Stomach (tissue), 9 donors: ENCODE data around the gene USP36. TPM values are rescaled to one million over a fixed set of nuclear protein-coding genes. Genes with fewer than 3 reads are reported as not detected.
A peak's percentile ranks its signal among the peaks of the same experiment; 100 is the strongest.

Experiments
- DNase-seq, 2 donors: peaks; one replicate each; pipeline versions ENCODE4 v3.0.0 to v3.0.0-alpha.2; 2013 to 2019
- H3K27ac ChIP-seq, 5 donors: fragments of 200-600 bp in 4 of 5; sonication (generic) in 4 of 5; one replicate each; pipeline ENCODE4 v1.5.1; 2013 to 2019; ENCODE audit warnings: mild to moderate bottlenecking in 1 of 5, moderate library complexity in 1 of 5
- H3K27me3 ChIP-seq, 3 donors: fragments of 200-600 bp; sonication (generic); one replicate each; pipeline ENCODE4 v1.5.1; 2017 to 2019; ENCODE audit warnings: mixed run types in 1 of 3
- H3K36me3 ChIP-seq, 4 donors: fragments of 200-600 bp; sonication (generic); 1 replicate in 3 of 4; 2 replicates in 1 of 4; pipeline ENCODE4 v1.5.1; 2016 to 2019
- H3K4me1 ChIP-seq, 4 donors: fragments of 200-600 bp; sonication (generic); one replicate each; pipeline ENCODE4 v1.5.1; 2016 to 2019
- H3K4me3 ChIP-seq, 4 donors: fragments of 200-600 bp; sonication (generic) in 3 of 4; one replicate each; pipeline ENCODE4 v1.5.1; 2016 to 2019; ENCODE audit warnings: mild to moderate bottlenecking in 1 of 4
- H3K9me3 ChIP-seq, 4 donors: fragments of 200-600 bp; sonication (generic); one replicate each; pipeline ENCODE4 v1.5.1; 2016 to 2019
- EP300 ChIP-seq: sonication (generic); formaldehyde crosslinking; IDR thresholded peaks from one replicate; pipeline ENCODE4 v1.6.1; 2017; ENCODE audit warnings: antibody characterized with exemption
- POLR2A ChIP-seq, 4 donors: fragments of 450-650 bp; IDR thresholded peaks; one replicate each; pipeline ENCODE4 v1.6.1; 2016; ENCODE audit warnings: antibody characterized with exemption in 4 of 4, control low read depth in 2 of 4, mild to moderate bottlenecking in 1 of 4, moderate library complexity in 1 of 4
- POLR2AphosphoS5 ChIP-seq, 3 donors: sonication (generic); formaldehyde crosslinking; IDR thresholded peaks; one replicate each; pipeline ENCODE4 v1.6.1; 2016; ENCODE audit warnings: antibody characterized with exemption in 3 of 3
- WGBS, 5 donors: extraction: QIAGEN DNeasy Blood & Tissue Kit in 3 of 5; methylation state at CpG; one replicate each; pipeline versions ENCODE4 v1.1.5 to v1.1.7; 2013 to 2018; 5-methylcytosine and 5-hydroxymethylcytosine counted together
- intact Hi-C: fragments of 100-400 bp; cut with DNase I; formaldehyde crosslinking; loops from one replicate; pipeline ENCODE4 v1.15.1; 2023; ENCODE audit warnings: low total_unique reads
- polyA plus RNA-seq, 3 donors: library from polyadenylated mRNA; stranded (reverse); fragments of 200-250 nt; gene quantifications; one replicate each; pipeline ENCODE4 v1.2.3, GENCODE V29; 2013
- total RNA-seq, 5 donors: library from RNA; depleted of rRNA; stranded (reverse); fragments of >200 nt; gene quantifications; one replicate each; pipeline versions ENCODE4 v1.1.0 to v1.2.3, GENCODE V29; 2014 to 2016
- TF ChIP-seq, protein P1 (sequence below), 7 experiments: fragments of 450-650 bp in 4 of 7; fragments of 200-600 bp in 3 of 7; sonication (generic) in 3 of 7; IDR thresholded peaks; one replicate each; pipeline ENCODE4 v1.5.1; 2016 to 2019; ENCODE audit warnings: antibody characterized with exemption in 7 of 7, control low read depth in 2 of 7, mild to moderate bottlenecking in 1 of 7
- donor health status: healthy with polysubstance abuse.
- donor health status: Bipolar disorder and iron deficiency.
- donor health status: healthy.

Gene USP36
- total and polyA plus RNA-seq, 8 donors, result 14.2 to 106 (median 34.8) TPM

DNA sequence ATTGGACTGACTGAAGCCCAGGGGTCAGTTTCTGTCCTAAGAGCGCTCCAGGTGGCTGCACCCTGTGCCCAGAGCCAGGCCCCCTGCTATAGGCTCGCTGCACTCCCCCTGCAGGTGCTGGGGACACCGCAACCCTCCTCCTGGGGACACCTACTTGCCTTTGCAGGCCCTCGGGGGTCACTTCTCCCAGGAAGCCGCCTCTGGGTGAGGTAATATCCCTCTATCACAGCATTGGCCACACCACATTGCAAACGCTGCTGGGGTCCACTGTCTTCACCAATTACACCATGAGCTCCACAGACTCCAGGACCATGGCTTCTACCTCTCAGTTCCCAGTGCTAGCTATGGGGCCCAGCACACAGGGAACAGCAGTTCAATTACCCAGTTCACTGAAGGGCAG, 14.9 kb downstream of the USP36 start:
- intact Hi-C loops, result no loop called here

DNA sequence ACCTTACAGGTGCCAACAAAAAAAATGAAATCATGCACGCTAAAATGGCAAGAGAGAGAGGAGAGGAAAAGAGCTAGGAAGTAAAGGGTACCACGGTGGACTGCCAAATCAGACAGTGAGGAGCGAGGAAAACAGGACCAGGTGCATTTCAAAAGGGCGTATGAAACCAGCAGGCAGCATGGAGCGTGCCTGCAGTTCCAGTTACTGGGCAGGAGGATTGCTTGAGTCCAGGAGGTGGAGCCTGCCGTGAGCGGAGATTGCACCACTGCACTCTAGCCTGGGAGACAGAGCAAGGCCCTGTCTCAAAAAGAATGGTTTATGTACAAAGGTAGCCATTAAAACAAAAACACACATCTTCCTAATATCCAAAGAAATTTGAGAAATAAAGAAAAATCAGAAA, 16.4 kb downstream of the USP36 start:
- TF ChIP-seq EP300 (no peak), POLR2A (IDR thresholded peaks at IDR 0.05) (no peak), POLR2AphosphoS5 (IDR thresholded peaks at IDR 0.05) (no peak)
- TF ChIP-seq, protein P1, sequence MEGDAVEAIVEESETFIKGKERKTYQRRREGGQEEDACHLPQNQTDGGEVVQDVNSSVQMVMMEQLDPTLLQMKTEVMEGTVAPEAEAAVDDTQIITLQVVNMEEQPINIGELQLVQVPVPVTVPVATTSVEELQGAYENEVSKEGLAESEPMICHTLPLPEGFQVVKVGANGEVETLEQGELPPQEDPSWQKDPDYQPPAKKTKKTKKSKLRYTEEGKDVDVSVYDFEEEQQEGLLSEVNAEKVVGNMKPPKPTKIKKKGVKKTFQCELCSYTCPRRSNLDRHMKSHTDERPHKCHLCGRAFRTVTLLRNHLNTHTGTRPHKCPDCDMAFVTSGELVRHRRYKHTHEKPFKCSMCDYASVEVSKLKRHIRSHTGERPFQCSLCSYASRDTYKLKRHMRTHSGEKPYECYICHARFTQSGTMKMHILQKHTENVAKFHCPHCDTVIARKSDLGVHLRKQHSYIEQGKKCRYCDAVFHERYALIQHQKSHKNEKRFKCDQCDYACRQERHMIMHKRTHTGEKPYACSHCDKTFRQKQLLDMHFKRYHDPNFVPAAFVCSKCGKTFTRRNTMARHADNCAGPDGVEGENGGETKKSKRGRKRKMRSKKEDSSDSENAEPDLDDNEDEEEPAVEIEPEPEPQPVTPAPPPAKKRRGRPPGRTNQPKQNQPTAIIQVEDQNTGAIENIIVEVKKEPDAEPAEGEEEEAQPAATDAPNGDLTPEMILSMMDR (IDR thresholded peaks at IDR 0.05), result no peak
- 85 to 94% (median 93%) methylated on average over 7 of the region's 7 CpGs for whole genome bisulfite sequencing, 5 donors
- no peak for DNase-seq
- Histone ChIP-seq H3K27ac (no peak overlapping the region), H3K9me3 (no peaks in the 10 kb centered on the region), H3K27me3 (no peaks in the 10 kb centered on the region), H3K4me3 (no peak overlapping the region), H3K36me3 (peaks cover 84 to 100% (median 100%) of the 10 kb centered on the region in 4 donors), H3K4me1 (peaks cover 0 to 11% (median 0%) of the 10 kb centered on the region in 4 donors)
- intact Hi-C loops, result no loop called here

More for the DNA sequence above, 14.9 kb downstream of the USP36 start:
- Histone ChIP-seq H3K27ac (peak overlapping the region in 2 of 5 donors; percentile 5 to 36), H3K4me1 (peaks cover 0 to 7% (median 0%) of the 10 kb centered on the region in 4 donors), H3K9me3 (no peaks in the 10 kb centered on the region), H3K36me3 (peaks cover 83 to 100% (median 100%) of the 10 kb centered on the region in 4 donors), H3K27me3 (no peaks in the 10 kb centered on the region), H3K4me3 (no peak overlapping the region)
- TF ChIP-seq POLR2AphosphoS5 (IDR thresholded peaks at IDR 0.05), result no peak
- no peak for TF ChIP-seq POLR2A (IDR thresholded peaks at IDR 0.05)
- TF ChIP-seq, protein P1 (IDR thresholded peaks at IDR 0.05), result no peak
- TF ChIP-seq EP300, result no peak
- no peak for DNase-seq
- WGBS, 5 donors, result 90 to 98% (median 94%) methylated on average over 6 of the region's 6 CpGs

DNA sequence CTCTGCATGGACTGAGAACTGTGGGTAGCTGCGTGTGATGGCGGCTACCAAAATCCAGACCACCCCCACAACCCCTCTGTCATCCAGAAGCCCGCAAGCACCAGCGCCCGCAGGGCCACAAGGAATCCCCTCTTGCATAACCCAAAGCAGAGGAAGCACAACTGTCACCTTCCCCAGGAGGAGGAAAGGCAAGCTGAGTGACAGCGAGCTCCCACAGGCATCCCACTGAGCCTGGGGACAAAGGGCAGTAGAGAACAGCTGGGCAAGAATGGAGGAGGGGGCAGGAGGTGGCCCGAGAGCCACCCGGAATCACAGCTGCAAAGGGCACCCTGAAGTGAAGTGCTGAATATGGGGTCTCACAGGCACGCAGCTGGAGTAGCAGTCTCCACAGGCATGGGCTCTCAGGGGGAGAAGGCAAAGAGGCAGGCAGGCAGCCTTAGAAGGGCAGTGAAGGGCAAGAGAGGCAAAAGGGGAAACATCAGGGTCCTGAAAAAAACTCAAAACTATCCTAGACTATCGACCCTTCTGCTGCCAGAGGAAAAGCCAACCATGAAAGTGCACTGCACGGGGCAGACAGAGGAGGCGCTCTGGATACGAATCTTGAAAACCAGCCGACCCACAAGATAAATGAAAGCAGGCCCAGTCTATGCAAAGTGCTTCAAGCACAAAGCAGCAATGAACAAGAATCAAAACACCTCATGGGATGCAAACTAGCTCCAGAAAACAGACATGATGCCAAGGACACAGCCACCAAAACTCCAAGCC, 17.1 kb downstream of the USP36 start:
- WGBS, 5 donors, result 86 to 94% (median 89%) methylated on average over 11 to 14 of the region's 14 CpGs
- no peaks in the 10 kb centered on the region for H3K27me3 ChIP-seq
- intact Hi-C loops, result no loop called here
- no peak overlapping the region for H3K27ac ChIP-seq
- TF ChIP-seq POLR2A (IDR thresholded peaks at IDR 0.05), result no peak
- TF ChIP-seq, protein P1 (IDR thresholded peaks at IDR 0.05), result no peak
- no peak for TF ChIP-seq POLR2AphosphoS5 (IDR thresholded peaks at IDR 0.05)
- TF ChIP-seq EP300, result no peak
- DNase-seq, result no peak
- peaks cover 84 to 100% (median 100%) of the 10 kb centered on the region in 4 donors for H3K36me3 ChIP-seq
- no peak overlapping the region for H3K4me3 ChIP-seq
- H3K4me1 ChIP-seq, result peaks cover 0 to 12% (median 0%) of the 10 kb centered on the region in 4 donors
- H3K9me3 ChIP-seq, result no peaks in the 10 kb centered on the region

DNA sequence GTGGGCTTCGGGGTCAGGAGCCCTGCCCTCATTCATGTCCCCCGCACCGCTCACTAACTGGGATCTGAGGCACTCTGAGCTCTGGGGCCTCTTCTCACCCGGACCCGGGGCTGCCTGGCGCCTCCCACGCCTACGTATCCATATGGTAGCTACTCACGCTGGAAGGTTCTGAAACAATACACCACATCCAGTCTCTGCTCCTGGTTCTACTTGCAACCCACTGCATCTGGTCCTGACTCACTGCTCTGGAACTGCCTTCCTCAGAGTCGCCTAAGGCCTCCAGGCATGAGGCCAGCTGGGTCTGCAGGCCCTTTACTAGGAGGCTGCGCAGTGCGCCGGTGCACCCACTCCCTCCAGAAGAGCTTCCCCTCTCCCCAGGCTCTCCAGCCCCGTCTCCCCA, 18.1 kb downstream of the USP36 start:
- TF ChIP-seq, protein P1 (IDR thresholded peaks at IDR 0.05), result no peak
- no peak for TF ChIP-seq POLR2A (IDR thresholded peaks at IDR 0.05)
- TF ChIP-seq EP300, result no peak
- TF ChIP-seq POLR2AphosphoS5 (IDR thresholded peaks at IDR 0.05), result no peak
- H3K27me3 ChIP-seq, result no peaks in the 10 kb centered on the region
- H3K36me3 ChIP-seq, result peaks cover 84 to 100% (median 100%) of the 10 kb centered on the region in 4 donors
- no peak for DNase-seq
- H3K4me1 ChIP-seq, result peaks cover 0 to 12% (median 0%) of the 10 kb centered on the region in 4 donors
- intact Hi-C loops, result no loop called here
- WGBS, 5 donors, result 87 to 97% (median 95%) methylated on average over 11 to 14 of the region's 14 CpGs
- no peak overlapping the region for H3K27ac ChIP-seq
- no peak overlapping the region for H3K4me3 ChIP-seq
- no peaks in the 10 kb centered on the region for H3K9me3 ChIP-seq
